SK-N-SH treated with all-trans-retinoic acid at 6 μM for 48 hours (cell line): ENCODE results near the gene CDCA4.

Experiments
- ARNTL ChIP-seq: fragments of 450-650 bp; formaldehyde crosslinking; IDR thresholded peaks from 2 replicates; pipeline ENCODE4 v1.5.0; 2020; ENCODE audit warnings: low read depth, mild to moderate bottlenecking, moderate library complexity, borderline replicate concordance
- OSR1 ChIP-seq: fragments of 250-450 bp; sonication (Bioruptor Pico); IDR thresholded peaks from 2 replicates; pipeline ENCODE4 v1.8.0; 2022; ENCODE audit warnings: moderate library complexity, mild to moderate bottlenecking, inconsistent platforms
- TF ChIP-seq, protein P1 (sequence below): fragments of 250-450 bp; sonication (Bioruptor Pico); IDR thresholded peaks from 2 replicates; pipeline ENCODE4 v1.5.1; 2020; ENCODE audit warnings: low read depth, mild to moderate bottlenecking, moderate library complexity
- TF ChIP-seq, protein P2 (sequence below): fragments of 250-450 bp; sonication (Bioruptor Pico); IDR thresholded peaks from 2 replicates; pipeline ENCODE4 v1.8.0; 2020; ENCODE audit warnings: mild to moderate bottlenecking, moderate library complexity, borderline replicate concordance

DNA sequence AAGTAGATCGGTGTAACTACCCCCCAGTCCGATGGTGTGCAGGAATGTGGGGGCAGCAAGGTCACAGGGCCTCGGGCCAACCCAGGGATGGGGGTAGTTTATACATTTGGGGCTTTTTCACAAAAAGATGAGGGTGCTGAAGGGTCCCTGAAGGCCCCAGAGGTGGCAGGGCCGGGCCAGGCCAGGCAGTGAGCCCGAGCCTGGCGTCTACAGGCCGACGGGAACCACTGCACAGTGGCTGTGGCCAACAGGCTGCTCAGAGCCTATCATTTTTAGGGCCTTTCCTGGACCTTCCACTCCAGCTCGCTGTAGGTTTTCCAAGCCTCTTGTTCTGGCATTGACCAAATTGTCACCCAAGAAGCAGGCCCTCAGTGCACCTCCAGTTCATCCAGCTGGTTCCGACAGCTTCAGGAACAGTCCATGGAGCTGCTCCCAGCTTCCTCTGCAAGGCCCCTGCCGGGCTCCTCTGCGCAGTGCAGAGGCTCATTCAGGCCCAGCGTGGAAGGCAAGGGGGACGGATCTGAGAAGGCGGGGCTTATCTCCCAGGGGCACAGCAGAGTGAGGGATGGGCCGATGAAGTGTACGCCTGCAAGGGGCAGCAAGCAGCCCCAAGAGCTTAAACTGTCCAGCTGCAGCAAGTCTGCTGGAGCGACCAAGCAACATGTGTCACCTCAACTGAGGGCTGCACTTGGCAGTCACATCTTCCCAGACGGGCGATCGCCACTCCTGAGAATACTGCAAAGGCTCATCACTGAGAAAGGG lies 13.9 kb downstream of the CDCA4 start:
- TF ChIP-seq, protein P1, sequence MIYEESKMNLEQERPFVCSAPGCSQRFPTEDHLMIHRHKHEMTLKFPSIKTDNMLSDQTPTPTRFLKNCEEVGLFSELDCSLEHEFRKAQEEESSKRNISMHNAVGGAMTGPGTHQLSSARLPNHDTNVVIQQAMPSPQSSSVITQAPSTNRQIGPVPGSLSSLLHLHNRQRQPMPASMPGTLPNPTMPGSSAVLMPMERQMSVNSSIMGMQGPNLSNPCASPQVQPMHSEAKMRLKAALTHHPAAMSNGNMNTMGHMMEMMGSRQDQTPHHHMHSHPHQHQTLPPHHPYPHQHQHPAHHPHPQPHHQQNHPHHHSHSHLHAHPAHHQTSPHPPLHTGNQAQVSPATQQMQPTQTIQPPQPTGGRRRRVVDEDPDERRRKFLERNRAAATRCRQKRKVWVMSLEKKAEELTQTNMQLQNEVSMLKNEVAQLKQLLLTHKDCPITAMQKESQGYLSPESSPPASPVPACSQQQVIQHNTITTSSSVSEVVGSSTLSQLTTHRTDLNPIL, result no peak
- TF ChIP-seq, protein P2, sequence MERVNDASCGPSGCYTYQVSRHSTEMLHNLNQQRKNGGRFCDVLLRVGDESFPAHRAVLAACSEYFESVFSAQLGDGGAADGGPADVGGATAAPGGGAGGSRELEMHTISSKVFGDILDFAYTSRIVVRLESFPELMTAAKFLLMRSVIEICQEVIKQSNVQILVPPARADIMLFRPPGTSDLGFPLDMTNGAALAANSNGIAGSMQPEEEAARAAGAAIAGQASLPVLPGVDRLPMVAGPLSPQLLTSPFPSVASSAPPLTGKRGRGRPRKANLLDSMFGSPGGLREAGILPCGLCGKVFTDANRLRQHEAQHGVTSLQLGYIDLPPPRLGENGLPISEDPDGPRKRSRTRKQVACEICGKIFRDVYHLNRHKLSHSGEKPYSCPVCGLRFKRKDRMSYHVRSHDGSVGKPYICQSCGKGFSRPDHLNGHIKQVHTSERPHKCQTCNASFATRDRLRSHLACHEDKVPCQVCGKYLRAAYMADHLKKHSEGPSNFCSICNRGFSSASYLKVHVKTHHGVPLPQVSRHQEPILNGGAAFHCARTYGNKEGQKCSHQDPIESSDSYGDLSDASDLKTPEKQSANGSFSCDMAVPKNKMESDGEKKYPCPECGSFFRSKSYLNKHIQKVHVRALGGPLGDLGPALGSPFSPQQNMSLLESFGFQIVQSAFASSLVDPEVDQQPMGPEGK (CRISPR knock-in tag), result no peak
- TF ChIP-seq ARNTL (CRISPR knock-in tag) (no peak), OSR1 (CRISPR knock-in tag) (no peak)
